Neuronal stem cell (in vitro differentiated cells): ENCODE measurements around the gene GSAP.

ENCODE experiments used
- DNase-seq: peaks from one replicate; pipeline ENCODE4 v3.0.0-alpha.2; 2013; ENCODE audit warnings: low spot score
- H2AFZ ChIP-seq: one replicate; pipeline ENCODE4 v1.6.1; 2013; ENCODE audit warnings: mild to moderate bottlenecking, low read length, inconsistent platforms
- H2AK5ac ChIP-seq: 2 replicates; pipeline ENCODE4 v1.6.1; 2013; ENCODE audit warnings: low read depth, mild to moderate bottlenecking, inconsistent platforms, low read length, moderate library complexity, mixed read lengths
- H2BK120ac ChIP-seq: 2 replicates; pipeline ENCODE4 v1.6.1; 2013; ENCODE audit warnings: low read depth, mild to moderate bottlenecking, inconsistent platforms, low read length, moderate library complexity, mixed read lengths
- H2BK12ac ChIP-seq: one replicate; pipeline ENCODE4 v1.6.1; 2013; ENCODE audit warnings: low read length, inconsistent platforms
- H2BK15ac ChIP-seq: 2 replicates; pipeline ENCODE4 v1.6.1; 2013; ENCODE audit warnings: mild to moderate bottlenecking, low read length, inconsistent platforms, mixed read lengths
- H2BK5ac ChIP-seq: one replicate; pipeline ENCODE4 v1.6.1; 2013; ENCODE audit warnings: inconsistent platforms, mild to moderate bottlenecking, low read length, moderate library complexity
- H3K14ac ChIP-seq: one replicate; pipeline ENCODE4 v1.6.1; 2013; ENCODE audit warnings: low read length, inconsistent platforms
- H3K18ac ChIP-seq: 2 replicates; pipeline ENCODE4 v1.6.1; 2013; ENCODE audit warnings: low read length, inconsistent platforms
- H3K23ac ChIP-seq: 2 replicates; pipeline ENCODE4 v1.6.1; 2013; ENCODE audit warnings: low read depth, mild to moderate bottlenecking, mixed read lengths, low read length, inconsistent platforms; ENCODE audit not compliant: poor library complexity
- H3K27ac ChIP-seq: replicated peaks from 3 replicates; pipeline ENCODE4 v1.5.1; 2013; ENCODE audit warnings: low read length, inconsistent platforms
- H3K27me3 ChIP-seq, 3 experiments: 2 replicates each; pipeline ENCODE4 v1.6.1; 2013; ENCODE audit warnings: low read length in 3 of 3, mild to moderate bottlenecking in 2 of 3, inconsistent platforms in 1 of 3, low read depth in 1 of 3, mixed read lengths in 1 of 3, moderate library complexity in 1 of 3; ENCODE audit not compliant: control insufficient read depth in 3 of 3, insufficient read depth in 3 of 3
- H3K36me3 ChIP-seq, 2 donors: replicated peaks in 1 of 2; 2 replicates each; pipeline ENCODE4 v1.6.1; 2013; ENCODE audit warnings: low read length in 2 of 2; ENCODE audit not compliant: control insufficient read depth in 2 of 2, insufficient read depth in 2 of 2
- H3K4ac ChIP-seq: 2 replicates; pipeline ENCODE4 v1.6.1; 2013; ENCODE audit warnings: inconsistent platforms, mild to moderate bottlenecking, low read length, moderate library complexity
- H3K4me1 ChIP-seq, 2 donors: 1 replicate in 1 of 2; 2 replicates in 1 of 2; pipeline ENCODE4 v1.6.1; 2013; ENCODE audit warnings: low read length in 2 of 2, low read depth in 1 of 2; ENCODE audit not compliant: control insufficient read depth in 2 of 2, insufficient read depth in 1 of 2
- H3K4me2 ChIP-seq: one replicate; pipeline ENCODE4 v1.6.1; 2013; ENCODE audit warnings: mild to moderate bottlenecking, low read length, inconsistent platforms; ENCODE audit not compliant: insufficient read depth, poor library complexity, severe bottlenecking
- H3K4me3 ChIP-seq, 2 donors: 2 replicates each; pipeline ENCODE4 v1.5.1; 2013; ENCODE audit warnings: low read length in 2 of 2, mild to moderate bottlenecking in 2 of 2, inconsistent platforms in 1 of 2, moderate library complexity in 1 of 2
- H3K79me1 ChIP-seq: one replicate; pipeline ENCODE4 v1.6.1; 2013; ENCODE audit warnings: low read depth, mild to moderate bottlenecking, inconsistent platforms, low read length, moderate library complexity
- H3K9ac ChIP-seq: one replicate; pipeline ENCODE4 v1.6.1; 2013; ENCODE audit warnings: mild to moderate bottlenecking, low read depth, low read length, inconsistent platforms; ENCODE audit not compliant: poor library complexity
- H3K9me3 ChIP-seq, 2 donors: replicated peaks in 1 of 2; 2 replicates each; pipeline versions ENCODE3 to v1.6.1; 2013; ENCODE audit warnings: low read length in 2 of 2, mild to moderate bottlenecking in 2 of 2, inconsistent platforms in 1 of 2, low read depth in 1 of 2, mixed read lengths in 1 of 2, moderate library complexity in 1 of 2; ENCODE audit not compliant: control insufficient read depth in 2 of 2, insufficient read depth in 1 of 2
- H4K8ac ChIP-seq: one replicate; pipeline ENCODE4 v1.6.1; 2013; ENCODE audit warnings: low read depth, mild to moderate bottlenecking, inconsistent platforms, low read length, moderate library complexity
- H4K91ac ChIP-seq: one replicate; pipeline ENCODE4 v1.6.1; 2013; ENCODE audit warnings: low read length, low read depth, mild to moderate bottlenecking, inconsistent platforms; ENCODE audit not compliant: poor library complexity
- WGBS, 2 donors: extraction: QIAGEN DNeasy Blood & Tissue Kit; methylation state at CpG; one replicate each; pipeline ENCODE4 v1.1.7; 2013; ENCODE audit warnings: missing lambda C conversion rate in 2 of 2, mixed read lengths in 1 of 2; ENCODE audit not compliant: insufficient read length in 2 of 2, insufficient replicate concordance in 1 of 2; ENCODE audit errors: extremely low coverage in 2 of 2; 5-methylcytosine and 5-hydroxymethylcytosine counted together

GSAP gene

DNA sequence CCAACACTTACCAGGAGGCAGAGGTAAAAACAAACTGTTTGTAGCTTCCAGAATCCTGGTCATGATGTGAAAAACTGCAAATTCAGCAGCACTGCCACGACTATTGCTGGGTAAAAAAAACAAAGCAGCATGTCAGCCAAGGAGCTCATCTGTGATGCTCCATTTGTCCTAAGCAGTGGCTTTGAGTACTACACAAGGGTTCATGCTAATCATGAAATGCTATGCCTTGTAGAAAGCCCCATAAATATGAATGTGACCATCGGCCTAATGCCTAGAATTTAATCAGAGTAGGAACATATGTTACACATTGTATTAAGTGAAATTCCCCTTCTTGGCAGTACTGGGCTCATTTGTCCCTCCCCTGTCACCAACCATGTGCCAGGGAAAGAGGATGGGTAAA, 95.4 kb downstream of the GSAP start:
- no peak for DNase-seq
- H3K27ac ChIP-seq, result no peak overlapping the region
- no peak overlapping the region for H3K23ac ChIP-seq
- H3K4ac ChIP-seq, result no peak overlapping the region
- H2BK12ac ChIP-seq, result no peak overlapping the region
- H2AK5ac ChIP-seq, result no peak overlapping the region
- no peak overlapping the region for H3K4me2 ChIP-seq
- no peak overlapping the region for H2BK5ac ChIP-seq
- H2BK15ac ChIP-seq, result no peak overlapping the region
- H2BK120ac ChIP-seq, result no peak overlapping the region
- H3K14ac ChIP-seq, result no peak overlapping the region
- H3K4me3 ChIP-seq, result no peak overlapping the region
- no peak overlapping the region for H3K9ac ChIP-seq
- H3K36me3 ChIP-seq, result no peaks in the 10 kb centered on the region
- no peaks in the 10 kb centered on the region for H3K79me1 ChIP-seq
- WGBS, 2 donors, result no CpG with 5 or more reads among the region's 2 CpGs
- H4K8ac ChIP-seq, result no peak overlapping the region
- no peak overlapping the region for H3K18ac ChIP-seq
- no peaks in the 10 kb centered on the region for H3K9me3 ChIP-seq
- H3K27me3 ChIP-seq, result no peaks in the 10 kb centered on the region
- H2AFZ ChIP-seq, result no peak overlapping the region
- H3K4me1 ChIP-seq, result peaks cover 0 to 1% of the 10 kb centered on the region in 2 donors
- H4K91ac ChIP-seq, result no peak overlapping the region

DNA sequence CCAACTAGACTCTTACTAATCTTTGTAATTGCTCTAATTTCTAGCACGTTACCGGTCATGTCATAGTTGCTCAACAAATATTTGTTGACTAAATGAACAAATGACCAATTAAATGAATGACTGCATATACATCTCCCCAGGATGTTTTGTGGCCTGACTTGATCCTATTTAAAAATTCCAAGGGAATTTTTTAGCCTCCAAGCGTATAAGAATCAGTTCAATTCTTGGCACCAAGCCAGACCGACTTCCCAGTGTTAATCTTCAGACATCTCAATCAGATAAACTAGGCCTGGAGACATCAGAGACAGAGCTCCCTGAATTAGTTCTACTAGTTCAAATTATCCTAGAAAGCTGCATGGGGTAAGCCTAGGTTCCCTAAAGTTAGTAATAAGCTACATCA, 96.0 kb downstream of the GSAP start:
- no CpG with 5 or more reads among the region's 4 CpGs for WGBS, 2 donors
- no peak overlapping the region for H3K14ac ChIP-seq
- H2AK5ac ChIP-seq, result no peak overlapping the region
- H3K9ac ChIP-seq, result no peak overlapping the region
- H2BK120ac ChIP-seq, result no peak overlapping the region
- H3K23ac ChIP-seq, result no peak overlapping the region
- no peaks in the 10 kb centered on the region for H3K27me3 ChIP-seq
- no peak overlapping the region for H2AFZ ChIP-seq
- no peak overlapping the region for H2BK15ac ChIP-seq
- no peak overlapping the region for H3K27ac ChIP-seq
- no peak overlapping the region for H4K91ac ChIP-seq
- H3K4me1 ChIP-seq, result peaks cover 0 to 1% of the 10 kb centered on the region in 2 donors
- no peaks in the 10 kb centered on the region for H3K9me3 ChIP-seq
- H2BK12ac ChIP-seq, result no peak overlapping the region
- H3K18ac ChIP-seq, result no peak overlapping the region
- no peaks in the 10 kb centered on the region for H3K36me3 ChIP-seq
- H4K8ac ChIP-seq, result no peak overlapping the region
- no peak overlapping the region for H2BK5ac ChIP-seq
- no peak overlapping the region for H3K4ac ChIP-seq
- H3K4me3 ChIP-seq, result no peak overlapping the region
- no peak for DNase-seq
- no peaks in the 10 kb centered on the region for H3K79me1 ChIP-seq
- H3K4me2 ChIP-seq, result no peak overlapping the region

DNA sequence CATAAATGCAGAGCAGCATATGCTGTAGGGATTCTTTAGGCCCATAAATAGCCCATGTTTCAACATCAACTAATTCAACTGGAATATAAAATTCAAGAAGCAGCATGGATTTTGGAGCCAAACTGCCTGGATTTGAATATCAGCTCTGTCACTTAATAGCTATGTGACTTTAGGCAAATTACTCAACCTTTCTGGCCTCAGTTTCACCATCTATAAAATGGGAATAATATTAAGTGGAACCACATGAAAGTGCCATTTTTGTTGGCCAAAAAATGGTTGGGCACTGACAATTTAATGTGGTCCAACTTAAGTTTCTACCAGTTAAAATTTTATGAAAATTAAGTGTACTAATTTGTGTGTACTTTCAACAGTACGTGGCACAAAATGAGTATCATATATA, 98.1 kb downstream of the GSAP start:
- H3K14ac ChIP-seq, result no peak overlapping the region
- no peaks in the 10 kb centered on the region for H3K4me1 ChIP-seq
- H3K36me3 ChIP-seq, result no peaks in the 10 kb centered on the region
- H3K18ac ChIP-seq, result no peak overlapping the region
- DNase-seq, result no peak
- H2AFZ ChIP-seq, result no peak overlapping the region
- H3K9me3 ChIP-seq, result no peaks in the 10 kb centered on the region
- no peak overlapping the region for H2BK120ac ChIP-seq
- H3K4me3 ChIP-seq, result no peak overlapping the region
- H3K27ac ChIP-seq, result no peak overlapping the region
- no peaks in the 10 kb centered on the region for H3K27me3 ChIP-seq
- no peak overlapping the region for H2AK5ac ChIP-seq
- H3K4ac ChIP-seq, result no peak overlapping the region
- no peak overlapping the region for H2BK15ac ChIP-seq
- H2BK5ac ChIP-seq, result no peak overlapping the region
- H4K8ac ChIP-seq, result no peak overlapping the region
- no CpG with 5 or more reads among the region's 1 CpG for WGBS, 2 donors
- no peaks in the 10 kb centered on the region for H3K79me1 ChIP-seq
- H4K91ac ChIP-seq, result no peak overlapping the region
- no peak overlapping the region for H3K9ac ChIP-seq
- H2BK12ac ChIP-seq, result no peak overlapping the region
- no peak overlapping the region for H3K4me2 ChIP-seq
- no peak overlapping the region for H3K23ac ChIP-seq

GRCh38 chr7:77316219-77316978, 99.8 kb downstream of the GSAP start:
- Histone ChIP-seq H3K23ac (no peak overlapping the region), H4K91ac (no peak overlapping the region), H2BK12ac (no peak overlapping the region), H3K4me3 (no peak overlapping the region), H3K14ac (no peak overlapping the region), H3K4me1 (no peaks in the 10 kb centered on the region), H4K8ac (no peak overlapping the region), H3K79me1 (no peaks in the 10 kb centered on the region), H3K9ac (no peak overlapping the region), H2AFZ (no peak overlapping the region), H3K27me3 (no peaks in the 10 kb centered on the region), H2AK5ac (no peak overlapping the region), H3K4me2 (no peak overlapping the region), H2BK5ac (no peak overlapping the region), H3K36me3 (no peaks in the 10 kb centered on the region), H2BK15ac (no peak overlapping the region), H3K18ac (no peak overlapping the region), H3K9me3 (no peaks in the 10 kb centered on the region), H3K4ac (no peak overlapping the region), H2BK120ac (no peak overlapping the region), H3K27ac (no peak overlapping the region)
- no CpG with 5 or more reads among the region's 2 CpGs for WGBS, 2 donors
- DNase-seq, result no peak
